IMR-90 (cell line): ENCODE data around the gene CCDC136. TPM values are rescaled to one million over a fixed set of nuclear protein-coding genes. Genes with fewer than 3 reads are reported as not detected.

ENCODE experiments used
- ATAC-seq: fragments of 200-7000 bp; cut with Tn5 transposase; 2 replicates; pipeline ENCODE4 v1.9.1; 2020; ENCODE audit warnings: low read depth, mild to moderate bottlenecking, moderate library complexity
- BruUV-seq: library from RNA; stranded (reverse); fragments of 400-500 nt; replicated peaks from 2 replicates; lab custom pipeline; 2021; lab: Mats Ljungman, UMichigan
- CTCF ChIA-PET: fragments of 300-600 bp; formaldehyde crosslinking; extraction: SDS; loops from one replicate; lab custom pipeline; 2021; ENCODE audit warnings: antibody characterized with exemption; lab: Yijun Ruan, JAX
- POLR2A ChIA-PET: fragments of 300-600 bp; sonication (Branson Sonifier 250); formaldehyde crosslinking; loops from one replicate; lab custom pipeline; 2022; ENCODE audit warnings: antibody characterized with exemption; ENCODE audit not compliant: unreplicated experiment; lab: Charles Lee
- DNase-seq: peaks from one replicate; pipeline ENCODE4 v3.0.0; 2013
- H2AFZ ChIP-seq: replicated peaks from 2 replicates; pipeline ENCODE3; 2013; ENCODE audit warnings: low read length, mild to moderate bottlenecking; ENCODE audit not compliant: poor library complexity
- H2AK5ac ChIP-seq: 2 replicates; pipeline ENCODE4 v1.6.1; 2013; ENCODE audit warnings: low read depth, low read length, inconsistent platforms
- H2AK9ac ChIP-seq: replicated peaks from 2 replicates; pipeline ENCODE3; 2013; ENCODE audit warnings: mild to moderate bottlenecking, low read depth, low read length, moderate library complexity; ENCODE audit not compliant: poor library complexity
- H2BK120ac ChIP-seq: 2 replicates; pipeline ENCODE4 v1.6.1; 2013; ENCODE audit warnings: low read depth, low read length, inconsistent platforms
- H2BK15ac ChIP-seq: 3 replicates; pipeline ENCODE4 v1.6.1; 2013; ENCODE audit warnings: low read depth, low read length, inconsistent platforms
- H2BK20ac ChIP-seq: 2 replicates; pipeline ENCODE4 v1.6.1; 2013; ENCODE audit warnings: low read depth, mild to moderate bottlenecking, inconsistent platforms, low read length, moderate library complexity
- H2BK5ac ChIP-seq: 2 replicates; pipeline ENCODE4 v1.6.1; 2013; ENCODE audit warnings: mild to moderate bottlenecking, low read depth, low read length, inconsistent platforms; ENCODE audit not compliant: poor library complexity, severe bottlenecking
- H3K14ac ChIP-seq: replicated peaks from 2 replicates; pipeline ENCODE4 v1.6.1; 2013; ENCODE audit warnings: low read depth, low read length, inconsistent platforms
- H3K18ac ChIP-seq: 2 replicates; pipeline ENCODE4 v1.6.1; 2013; ENCODE audit warnings: low read depth, low read length, control low read depth
- H3K23ac ChIP-seq: 2 replicates; pipeline ENCODE4 v1.6.1; 2013; ENCODE audit warnings: low read depth, low read length, inconsistent platforms
- H3K27ac ChIP-seq: 2 replicates; pipeline ENCODE4 v1.5.1; 2013; ENCODE audit warnings: mild to moderate bottlenecking, control low read depth, low read length; ENCODE audit not compliant: insufficient read depth
- H3K27me3 ChIP-seq: 2 replicates; pipeline ENCODE4 v1.6.1; 2013; ENCODE audit warnings: low read length; ENCODE audit not compliant: control insufficient read depth, insufficient read depth
- H3K36me3 ChIP-seq: 2 replicates; pipeline ENCODE4 v1.6.1; 2013; ENCODE audit warnings: low read length, mixed read lengths; ENCODE audit not compliant: control insufficient read depth, insufficient read depth
- H3K4ac ChIP-seq: 2 replicates; pipeline ENCODE4 v1.6.1; 2013; ENCODE audit warnings: low read depth, low read length, inconsistent platforms
- H3K4me1 ChIP-seq: 2 replicates; pipeline ENCODE4 v1.6.1; 2013; ENCODE audit warnings: low read length, mixed read lengths; ENCODE audit not compliant: control insufficient read depth, insufficient read depth
- H3K4me2 ChIP-seq: 2 replicates; pipeline ENCODE4 v1.6.1; 2013; ENCODE audit warnings: low read depth, mild to moderate bottlenecking, control low read depth, low read length, moderate library complexity
- H3K4me3 ChIP-seq: 2 replicates; pipeline ENCODE4 v1.5.1; 2013; ENCODE audit warnings: low read depth, mild to moderate bottlenecking, control low read depth, low read length, moderate library complexity; ENCODE audit not compliant: insufficient read depth
- H3K56ac ChIP-seq: 2 replicates; pipeline ENCODE4 v1.6.1; 2013; ENCODE audit warnings: low read length, inconsistent platforms; ENCODE audit not compliant: insufficient read depth; ENCODE audit errors: extremely low read depth
- H3K79me1 ChIP-seq, 2 experiments: 2 replicates each; pipeline ENCODE4 v1.6.1; 2013; ENCODE audit warnings: low read length in 2 of 2, inconsistent platforms in 1 of 2, low read depth in 1 of 2
- H3K9ac ChIP-seq: 2 replicates; pipeline ENCODE4 v1.6.1; 2013; ENCODE audit warnings: low read depth, low read length, control low read depth
- H3K9me1 ChIP-seq: 2 replicates; pipeline ENCODE4 v1.6.1; 2013; ENCODE audit warnings: low read length, inconsistent platforms; ENCODE audit not compliant: insufficient read depth
- H3K9me3 ChIP-seq: 2 replicates; pipeline ENCODE4 v1.6.1; 2013; ENCODE audit warnings: low read length; ENCODE audit not compliant: control insufficient read depth, insufficient read depth
- H4K20me1 ChIP-seq: 2 replicates; pipeline ENCODE4 v1.6.1; 2013; ENCODE audit warnings: low read length, inconsistent platforms; ENCODE audit not compliant: insufficient read depth
- H4K5ac ChIP-seq: 2 replicates; pipeline ENCODE4 v1.6.1; 2013; ENCODE audit warnings: mild to moderate bottlenecking, low read depth, low read length, control low read depth
- H4K8ac ChIP-seq, 2 experiments: 2 replicates each; pipeline ENCODE4 v1.6.1; 2013; ENCODE audit warnings: low read depth in 2 of 2, low read length in 2 of 2, control low read depth in 1 of 2, inconsistent platforms in 1 of 2
- H4K91ac ChIP-seq: 2 replicates; pipeline ENCODE4 v1.6.1; 2013; ENCODE audit warnings: low read depth, low read length, inconsistent platforms; ENCODE audit not compliant: insufficient read depth
- BHLHE40 ChIP-seq: fragments of 150-350 bp; IDR thresholded peaks from 2 replicates; pipeline ENCODE4 v1.6.1; 2016; ENCODE audit warnings: mild to moderate bottlenecking, low read depth, low read length
- CEBPB ChIP-seq: IDR thresholded peaks from 2 replicates; pipeline ENCODE4 v1.6.1; 2012; ENCODE audit warnings: low read depth, low read length, improper control_type of control experiment
- CHD1 ChIP-seq: IDR thresholded peaks from 2 replicates; pipeline ENCODE4 v1.6.1; 2012; ENCODE audit warnings: low read depth, low read length, improper control_type of control experiment
- FOS ChIP-seq: fragments of 150-350 bp; IDR thresholded peaks from 2 replicates; pipeline ENCODE4 v1.6.1; 2016; ENCODE audit warnings: low read depth, low read length
- MAFK ChIP-seq: IDR thresholded peaks from 2 replicates; pipeline ENCODE4 v1.6.1; 2012; ENCODE audit warnings: low read depth, low read length, improper control_type of control experiment
- MAZ ChIP-seq: IDR thresholded peaks from 2 replicates; pipeline ENCODE4 v1.6.1; 2012; ENCODE audit warnings: low read depth, mild to moderate bottlenecking, low read length, improper control_type of control experiment, moderate library complexity, borderline replicate concordance
- MXI1 ChIP-seq: IDR thresholded peaks from 2 replicates; pipeline ENCODE4 v1.6.1; 2012; ENCODE audit warnings: low read depth, mild to moderate bottlenecking, low read length, moderate library complexity, borderline replicate concordance
- NFE2L2 ChIP-seq: fragments of 150-350 bp; IDR thresholded peaks from 2 replicates; pipeline ENCODE4 v1.6.1; 2016; ENCODE audit warnings: low read depth, mild to moderate bottlenecking, low read length
- POLR2A ChIP-seq: IDR thresholded peaks from 2 replicates; pipeline ENCODE4 v1.6.1; 2012; ENCODE audit warnings: mild to moderate bottlenecking, low read depth, low read length
- RAD21 ChIP-seq: IDR thresholded peaks from 2 replicates; pipeline ENCODE4 v1.6.1; 2012; ENCODE audit warnings: low read length, improper control_type of control experiment
- RCOR1 ChIP-seq: IDR thresholded peaks from 2 replicates; pipeline ENCODE4 v1.6.1; 2012; ENCODE audit warnings: mild to moderate bottlenecking, low read length, improper control_type of control experiment; ENCODE audit not compliant: insufficient replicate concordance
- RFX5 ChIP-seq: IDR thresholded peaks from 2 replicates; pipeline ENCODE4 v1.8.0; 2012; ENCODE audit warnings: low read depth, mild to moderate bottlenecking, low read length, moderate library complexity
- SMC3 ChIP-seq: fragments of 150-350 bp; IDR thresholded peaks from 2 replicates; pipeline ENCODE4 v1.6.1; 2016; ENCODE audit warnings: low read depth, mild to moderate bottlenecking, antibody characterized with exemption, low read length, moderate library complexity
- WGBS, 2 experiments: methylation state at CpG; one replicate each; pipeline versions ENCODE4 v1.1.5 to v1.1.7; 2013; ENCODE audit warnings: missing lambda C conversion rate in 2 of 2; ENCODE audit not compliant: insufficient read length in 1 of 2; ENCODE audit errors: extremely low coverage in 2 of 2; 5-methylcytosine and 5-hydroxymethylcytosine counted together
- dilution Hi-C: fragments of 300-500 bp; cut with HindIII; formaldehyde crosslinking; loops from one replicate; pipeline ENCODE4 v1.14.3; 2018; ENCODE audit warnings: low sequenced_read_pairs; ENCODE audit not compliant: unreplicated experiment
- in situ Hi-C: fragments of 300-500 bp; cut with MboI; formaldehyde crosslinking; loops from 3 replicates; pipeline ENCODE4 v1.14.3; 2019; ENCODE audit warnings: low sequenced_read_pairs, inconsistent platforms, mixed read lengths
- intact Hi-C: fragments of 100-400 bp; cut with micrococcal nuclease; formaldehyde crosslinking; loops from 2 replicates; pipeline ENCODE4 v1.10.0; 2022
- polyA plus RNA-seq, 3 experiments: library from polyadenylated mRNA; depleted of rRNA; stranded (reverse); fragments of >200 nt; gene quantifications; 2 replicates each; pipeline ENCODE4 v1.2.3, GENCODE V29; 2012; ENCODE audit warnings: low replicate concordance in 1 of 3
- total RNA-seq: library from RNA; depleted of rRNA; stranded (reverse); fragments of >200 nt; gene quantifications from 2 replicates; pipeline ENCODE4 v1.2.3, GENCODE V29; 2012
- TF ChIP-seq, protein P1 (sequence below): fragments of 150-350 bp; IDR thresholded peaks from 2 replicates; pipeline ENCODE4 v1.6.1; 2016; ENCODE audit warnings: low read depth, mild to moderate bottlenecking, low read length, moderate library complexity, borderline replicate concordance
- TF ChIP-seq, protein P2 (sequence below): conservative IDR thresholded peaks from 2 replicates; pipeline ENCODE4 v1.5.1; 2012; ENCODE audit warnings: mild to moderate bottlenecking, low read depth, low read length, improper control_type of control experiment
- TF ChIP-seq, protein P3 (sequence below): fragments of 150-350 bp; IDR thresholded peaks from 2 replicates; pipeline ENCODE4 v1.6.1; 2017; ENCODE audit warnings: mild to moderate bottlenecking, antibody characterized with exemption, low read length, low read depth

The CCDC136 gene
- total and polyA plus RNA-seq, 2 of the 4 experiments (the other 2 are of a cell fraction): 7.7 to 18.0 TPM

DNA sequence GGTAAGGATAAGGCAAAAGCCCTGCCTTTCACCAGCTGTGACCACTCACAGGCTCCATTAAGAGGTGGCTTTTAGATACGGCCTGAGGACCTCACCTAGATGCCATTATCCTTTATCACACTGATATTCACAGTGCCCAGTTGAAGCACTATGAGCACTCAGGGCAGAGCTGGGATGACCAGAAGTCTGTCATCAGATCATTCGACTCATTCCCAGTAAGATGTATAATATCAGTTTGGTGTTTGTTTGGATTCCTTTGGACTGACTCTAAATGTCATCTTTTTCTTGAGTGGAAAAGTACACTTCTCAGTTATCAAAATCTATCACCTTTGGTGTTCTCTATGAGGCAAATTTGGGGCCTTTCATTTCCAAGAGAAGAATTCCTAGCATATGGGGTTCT lies 18.7 kb downstream of the CCDC136 start:
- no peak for TF ChIP-seq RAD21
- TF ChIP-seq SMC3: no peak
- TF ChIP-seq NFE2L2: no peak
- no peak for TF ChIP-seq RCOR1
- no peak for TF ChIP-seq FOS
- no peak for TF ChIP-seq MXI1
- no peak for TF ChIP-seq BHLHE40
- TF ChIP-seq POLR2A: no peak
- TF ChIP-seq CHD1: no peak
- TF ChIP-seq MAFK: no peak
- TF ChIP-seq RFX5: no peak
- TF ChIP-seq, protein P1, sequence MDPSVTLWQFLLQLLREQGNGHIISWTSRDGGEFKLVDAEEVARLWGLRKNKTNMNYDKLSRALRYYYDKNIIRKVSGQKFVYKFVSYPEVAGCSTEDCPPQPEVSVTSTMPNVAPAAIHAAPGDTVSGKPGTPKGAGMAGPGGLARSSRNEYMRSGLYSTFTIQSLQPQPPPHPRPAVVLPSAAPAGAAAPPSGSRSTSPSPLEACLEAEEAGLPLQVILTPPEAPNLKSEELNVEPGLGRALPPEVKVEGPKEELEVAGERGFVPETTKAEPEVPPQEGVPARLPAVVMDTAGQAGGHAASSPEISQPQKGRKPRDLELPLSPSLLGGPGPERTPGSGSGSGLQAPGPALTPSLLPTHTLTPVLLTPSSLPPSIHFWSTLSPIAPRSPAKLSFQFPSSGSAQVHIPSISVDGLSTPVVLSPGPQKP: no peak
- TF ChIP-seq, protein P2, sequence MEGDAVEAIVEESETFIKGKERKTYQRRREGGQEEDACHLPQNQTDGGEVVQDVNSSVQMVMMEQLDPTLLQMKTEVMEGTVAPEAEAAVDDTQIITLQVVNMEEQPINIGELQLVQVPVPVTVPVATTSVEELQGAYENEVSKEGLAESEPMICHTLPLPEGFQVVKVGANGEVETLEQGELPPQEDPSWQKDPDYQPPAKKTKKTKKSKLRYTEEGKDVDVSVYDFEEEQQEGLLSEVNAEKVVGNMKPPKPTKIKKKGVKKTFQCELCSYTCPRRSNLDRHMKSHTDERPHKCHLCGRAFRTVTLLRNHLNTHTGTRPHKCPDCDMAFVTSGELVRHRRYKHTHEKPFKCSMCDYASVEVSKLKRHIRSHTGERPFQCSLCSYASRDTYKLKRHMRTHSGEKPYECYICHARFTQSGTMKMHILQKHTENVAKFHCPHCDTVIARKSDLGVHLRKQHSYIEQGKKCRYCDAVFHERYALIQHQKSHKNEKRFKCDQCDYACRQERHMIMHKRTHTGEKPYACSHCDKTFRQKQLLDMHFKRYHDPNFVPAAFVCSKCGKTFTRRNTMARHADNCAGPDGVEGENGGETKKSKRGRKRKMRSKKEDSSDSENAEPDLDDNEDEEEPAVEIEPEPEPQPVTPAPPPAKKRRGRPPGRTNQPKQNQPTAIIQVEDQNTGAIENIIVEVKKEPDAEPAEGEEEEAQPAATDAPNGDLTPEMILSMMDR: no peak
- TF ChIP-seq CEBPB: no peak
- TF ChIP-seq, protein P3, sequence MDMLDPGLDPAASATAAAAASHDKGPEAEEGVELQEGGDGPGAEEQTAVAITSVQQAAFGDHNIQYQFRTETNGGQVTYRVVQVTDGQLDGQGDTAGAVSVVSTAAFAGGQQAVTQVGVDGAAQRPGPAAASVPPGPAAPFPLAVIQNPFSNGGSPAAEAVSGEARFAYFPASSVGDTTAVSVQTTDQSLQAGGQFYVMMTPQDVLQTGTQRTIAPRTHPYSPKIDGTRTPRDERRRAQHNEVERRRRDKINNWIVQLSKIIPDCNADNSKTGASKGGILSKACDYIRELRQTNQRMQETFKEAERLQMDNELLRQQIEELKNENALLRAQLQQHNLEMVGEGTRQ: no peak
- TF ChIP-seq MAZ: no peak
- Histone ChIP-seq H2BK5ac (no peak overlapping the region), H4K5ac (no peak overlapping the region), H2AK5ac (no peak overlapping the region), H3K4me3 (no peak overlapping the region), H4K20me1 (no peaks in the 10 kb centered on the region), H3K9me1 (peaks cover 10% of the 10 kb centered on the region), H4K8ac (no peak overlapping the region), H3K4me2 (no peak overlapping the region), H3K4me1 (peaks cover 10% of the 10 kb centered on the region), H2BK120ac (no peak overlapping the region), H2AK9ac (peak overlapping the region; percentile 60), H3K79me1 (no peaks in the 10 kb centered on the region; a peak in 1 of 4 replicates), H3K36me3 (peaks cover 21% of the 10 kb centered on the region), H3K9me3 (no peaks in the 10 kb centered on the region), H2AFZ (no peak overlapping the region), H3K56ac (no peak overlapping the region), H2BK20ac (0 out of 2 replicates have a peak overlapping the region, but pooled peaks have one; percentile 34), H4K91ac (no peak overlapping the region), H3K27ac (no peak overlapping the region), H3K4ac (no peak overlapping the region), H2BK15ac (no peak overlapping the region), H3K27me3 (no peaks in the 10 kb centered on the region), H3K18ac (no peak overlapping the region), H3K23ac (no peak overlapping the region), H3K14ac (peak overlapping the region; percentile 78), H3K9ac (no peak overlapping the region)
- POLR2A ChIA-PET: no interaction called here
- CTCF ChIA-PET: no interaction called here
- BruUV-seq: no TSS peak
- DNase-seq: peak; percentile 49
- intact Hi-C loops (no loop called here), dilution Hi-C loops (no loop called here), in situ Hi-C loops (no loop called here)
- ATAC-seq: peak; percentile 87
- WGBS, 2 experiments: no CpG with 5 or more reads among the region's 2 CpGs
